ENCODE data around the gene FANCE. TPM values are rescaled to one million over a fixed set of nuclear protein-coding genes. Genes with fewer than 3 reads are reported as not detected.

The FANCE gene
- total RNA-seq, 1 experiment from 2014 or later: 16.1 TPM

DNA sequence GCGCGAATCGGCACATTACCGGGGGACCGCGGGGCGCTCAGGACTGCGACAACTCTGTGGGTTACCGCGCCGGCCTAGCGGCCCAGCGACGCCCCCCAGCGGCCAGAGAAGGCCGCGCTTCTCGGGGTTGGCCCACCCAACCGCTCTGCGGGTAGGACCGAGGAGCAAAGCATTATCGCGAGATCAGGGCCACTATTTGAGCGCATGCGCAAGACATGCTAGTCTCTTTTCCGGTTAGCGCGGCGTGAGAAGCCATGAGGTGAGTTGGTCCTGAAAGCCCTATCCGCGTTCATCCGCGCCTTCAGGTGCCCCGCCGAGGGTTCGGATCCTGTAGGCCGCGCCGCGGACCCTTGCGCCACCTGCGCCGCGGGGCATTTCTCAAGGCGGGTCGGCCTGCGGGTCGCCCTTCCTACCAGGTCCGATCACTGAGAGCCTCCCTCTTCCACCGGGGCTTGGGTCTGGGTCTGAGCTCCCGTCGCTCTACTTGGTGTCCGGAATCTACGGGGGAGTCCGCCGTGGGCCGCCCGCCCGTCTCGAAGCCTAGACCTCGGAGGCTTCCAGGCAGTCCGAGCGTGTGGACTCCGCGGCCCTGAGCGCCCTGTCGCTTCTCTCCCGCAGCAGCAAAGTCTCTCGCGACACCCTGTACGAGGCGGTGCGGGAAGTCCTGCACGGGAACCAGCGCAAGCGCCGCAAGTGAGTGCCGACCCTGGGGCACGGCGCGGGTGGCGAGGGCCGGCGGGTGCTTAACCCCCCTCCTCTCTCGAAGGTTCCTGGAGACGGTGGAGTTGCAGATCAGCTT is 16.2 kb downstream of the FANCE start, which contains the start of gene RPL10A:
Gene RPL10A (plus strand): TSS at position 221 of the 799 bp plus-strand sequence. CDS start 34 bp downstream, at position 255.
- CTCF ChIA-PET: interaction anchor here (0.9 to 1.1 kb wide), 2 partner anchors 127 to 170 kb away, joined by 4 to 6 read pairs; partner anchors contain the start of gene DEF6
- peaks cover 17 to 40% of the 10 kb centered on the region in 2 experiments; a peak in 3 of 4 replicates for H3K36me3 ChIP-seq (ENCODE audit: control insufficient read depth in 1 of 2, insufficient read depth in 2 of 2, low read length in 2 of 2)
- peaks cover 13 to 32% of the 10 kb centered on the region in 2 experiments; a peak in 3 of 4 replicates for H3K4me1 ChIP-seq (ENCODE audit: control insufficient read depth in 1 of 2, insufficient read depth in 2 of 2, low read length in 2 of 2)
- TF ChIP-seq POLR2AphosphoS5 (IDR thresholded peaks at IDR 0.05; ENCODE audit: low read depth, low read length) (peak; percentile 100), ZBTB33 (IDR thresholded peaks at IDR 0.05; ENCODE audit: extremely low read depth, insufficient replicate concordance, low read length) (peak; percentile 99), ATF3 (IDR thresholded peaks at IDR 0.05) (no peak), EGR1 (IDR thresholded peaks at IDR 0.05; ENCODE audit: low read depth) (no peak), ZNF274 (IDR thresholded peaks at IDR 0.05; ENCODE audit: low read depth, low read length) (no peak), CBX3 (IDR thresholded peaks at IDR 0.05; ENCODE audit: low read depth) (no peak), RAD21 (IDR thresholded peaks at IDR 0.05; ENCODE audit: low read depth) (no peak), SRF (IDR thresholded peaks at IDR 0.05; ENCODE audit: low read depth) (no peak), YY1 (IDR thresholded peaks at IDR 0.05; ENCODE audit: extremely low read depth, insufficient replicate concordance, low read depth, low read length) (peak; percentile 33), TCF7L2 (IDR thresholded peaks at IDR 0.05; ENCODE audit: borderline replicate concordance, extremely low read depth, insufficient read depth, insufficient read length) (no peak), ELF1 (IDR thresholded peaks at IDR 0.05; ENCODE audit: borderline replicate concordance, low read depth) (no peak), POLR2A (IDR thresholded peaks at IDR 0.05; ENCODE audit: borderline replicate concordance, extremely low read depth, insufficient read depth, insufficient read length) (peak; percentile 99), EZH2phosphoT487 (IDR thresholded peaks at IDR 0.05; ENCODE audit: borderline replicate concordance) (no peak), JUND (IDR thresholded peaks at IDR 0.05) (no peak), CTCF (IDR thresholded peaks at IDR 0.05 in 2 of 3, conservative IDR thresholded peaks at IDR 0.05 in 1 of 3; ENCODE audit: borderline replicate concordance in 1 of 3, insufficient read depth in 1 of 3, low read depth in 2 of 3, low read length in 2 of 3) (peak in 2 of 3 experiments; percentile 96; a peak in 4 of 6 replicates), ZFX (IDR thresholded peaks at IDR 0.05) (peak; percentile 71)
- TF ChIP-seq, protein P1, sequence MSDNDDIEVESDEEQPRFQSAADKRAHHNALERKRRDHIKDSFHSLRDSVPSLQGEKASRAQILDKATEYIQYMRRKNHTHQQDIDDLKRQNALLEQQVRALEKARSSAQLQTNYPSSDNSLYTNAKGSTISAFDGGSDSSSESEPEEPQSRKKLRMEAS (IDR thresholded peaks at IDR 0.05): no peak
- H4K20me1 ChIP-seq (ENCODE audit: insufficient read depth): peaks cover 35% of the 10 kb centered on the region; the same call in 1 of the 2 replicates
- peak within 1 kb of the TSS; percentile 98 to 99 for H3K4me3 ChIP-seq (replicated peaks in 1 of 2; ENCODE audit: low read depth in 1 of 2, low read length in 2 of 2)
- DNase-seq (ENCODE audit: low read depth, low spot score): peak; percentile 94
- H3K79me2 ChIP-seq (ENCODE audit: insufficient read depth, low read length): peaks cover 42% of the 10 kb centered on the region
- peak within 1 kb of the TSS; percentile 82 for H3K27ac ChIP-seq (ENCODE audit: low read depth, low read length)
- RAD21 ChIA-PET (ENCODE audit: low non-redundant PET in 1 of 2, low total read pairs in 2 of 2, uncharacterized antibody in 2 of 2, unreplicated experiment in 2 of 2): interaction anchor here in 1 of 2 experiments (1.1 kb wide), 1 partner anchor 127 kb away, joined by 5 read pairs; the partner anchor contains the start of gene PPARD
- peak within 1 kb of the TSS; percentile 30 for H2AFZ ChIP-seq (ENCODE audit: low read depth, low read length, poor library complexity, severe bottlenecking)
- H3K4me2 ChIP-seq (ENCODE audit: low read length): peak within 1 kb of the TSS; percentile 88
- H3K9ac ChIP-seq (ENCODE audit: low read length): peak within 1 kb of the TSS; percentile 99
- peak; percentile 82 for ATAC-seq
- H3K9me3 ChIP-seq (ENCODE audit: control insufficient read depth in 1 of 2, insufficient read depth in 1 of 2, low read depth in 1 of 2, low read length in 2 of 2): no peaks in the 10 kb centered on the region
- POLR2A ChIA-PET: interaction anchor here (1.4 to 2.5 kb wide), 3 partner anchors 16 to 172 kb away, joined by 6 to 8 read pairs (median 6); partner anchors contain the start of genes FANCE and PPARD
- intact Hi-C loops (cut with micrococcal nuclease): loop anchor here (1.0 kb wide), 2 partner anchors 126 to 171 kb away; partner anchors contain the start of genes DEF6 and PPARD
- H3K27me3 ChIP-seq (ENCODE audit: insufficient read depth, low read length): no peaks in the 10 kb centered on the region
- no peaks in the 10 kb centered on the region for H3K9me2 ChIP-seq (ENCODE audit: insufficient read depth)
- BruUV-seq (replicated peaks): no TSS peak

Data from HCT116 (cell line).